ENCODE data around the gene CYTH3. TPM values are rescaled to one million over a fixed set of nuclear protein-coding genes. Genes with fewer than 3 reads are reported as not detected.
"Not testable (repeated sequence)": the region's sequence is repeated elsewhere in the genome, so short reads cannot be mapped to it uniquely, and the experiment has no call there.

The CYTH3 gene, protein sequence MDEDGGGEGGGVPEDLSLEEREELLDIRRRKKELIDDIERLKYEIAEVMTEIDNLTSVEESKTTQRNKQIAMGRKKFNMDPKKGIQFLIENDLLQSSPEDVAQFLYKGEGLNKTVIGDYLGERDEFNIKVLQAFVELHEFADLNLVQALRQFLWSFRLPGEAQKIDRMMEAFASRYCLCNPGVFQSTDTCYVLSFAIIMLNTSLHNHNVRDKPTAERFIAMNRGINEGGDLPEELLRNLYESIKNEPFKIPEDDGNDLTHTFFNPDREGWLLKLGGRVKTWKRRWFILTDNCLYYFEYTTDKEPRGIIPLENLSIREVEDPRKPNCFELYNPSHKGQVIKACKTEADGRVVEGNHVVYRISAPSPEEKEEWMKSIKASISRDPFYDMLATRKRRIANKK
- total RNA-seq = 1 to 10 TPM; 1.9 to 2.3 TPM

DNA sequence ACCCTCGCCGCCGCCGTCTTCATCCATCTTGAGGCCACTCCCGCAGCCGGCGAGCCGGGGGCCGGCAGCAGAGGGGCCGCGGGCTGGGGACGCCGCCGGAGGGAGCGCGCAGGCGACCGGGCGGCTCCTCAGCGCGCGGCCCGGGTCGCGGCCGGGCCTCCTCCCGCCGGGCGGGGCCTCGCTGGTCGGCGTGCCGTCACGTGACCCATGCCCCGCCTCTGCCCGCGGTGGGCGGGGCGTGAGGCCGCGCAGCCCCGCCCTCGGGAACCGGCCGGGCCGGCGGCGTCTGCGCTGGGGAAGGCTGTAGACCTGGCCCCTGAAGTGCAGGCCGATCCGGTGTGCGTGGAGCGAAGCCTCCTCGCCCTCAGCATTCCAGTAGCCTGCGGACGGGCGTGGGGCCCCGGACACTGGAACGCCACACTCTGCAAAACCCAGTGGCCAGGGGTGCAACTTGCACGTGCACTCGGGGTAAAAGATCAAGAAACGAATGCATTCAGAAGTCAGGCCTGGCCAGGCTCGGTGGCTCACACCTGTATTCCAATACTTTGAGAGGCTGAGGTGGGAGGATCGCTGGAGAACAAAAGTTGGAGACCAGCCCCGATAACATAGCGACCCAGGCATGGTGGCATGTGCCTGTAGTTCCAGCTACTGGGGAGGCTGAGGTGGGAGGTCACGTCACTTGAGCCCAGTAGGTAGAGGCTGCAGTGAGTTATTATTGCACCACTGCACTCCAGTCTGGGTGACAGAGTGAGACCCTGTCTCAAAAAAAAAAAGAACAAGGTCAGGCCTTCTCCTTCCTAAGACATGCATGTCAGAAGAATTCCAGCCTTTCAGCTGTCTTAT, at the start of gene CYTH3:
TSS of gene CYTH3 (minus strand) at position 144 of the 843 bp plus-strand sequence. CDS start at position 27, 117 bp downstream.
- ChIA-PET POLR2A (interaction anchor here (1.3 kb wide), 1 partner anchor 164 kb away, joined by 3 read pairs; no protein-coding TSS in a partner anchor), CTCF (interaction anchor here (0.8 kb wide), 1 partner anchor 36 kb away, joined by 4 read pairs; no protein-coding TSS in a partner anchor)
- H3K4me1 Mint-ChIP-seq (ENCODE audit: low read depth) = peaks cover 15% of the 10 kb centered on the region
- H3K27ac Mint-ChIP-seq = no peak within 1 kb of the TSS
- H3K27me3 Mint-ChIP-seq (ENCODE audit: low read depth) = peaks cover 47% of the 10 kb centered on the region
- ATAC-seq = peak; percentile 92
- peak; percentile 77 for DNase-seq
- H3K4me3 Mint-ChIP-seq = peak within 1 kb of the TSS; percentile 73
- no peaks in the 10 kb centered on the region for H3K9me3 Mint-ChIP-seq (ENCODE audit: insufficient read depth)
- H3K36me3 Mint-ChIP-seq (ENCODE audit: low read depth) = no peaks in the 10 kb centered on the region

DNA sequence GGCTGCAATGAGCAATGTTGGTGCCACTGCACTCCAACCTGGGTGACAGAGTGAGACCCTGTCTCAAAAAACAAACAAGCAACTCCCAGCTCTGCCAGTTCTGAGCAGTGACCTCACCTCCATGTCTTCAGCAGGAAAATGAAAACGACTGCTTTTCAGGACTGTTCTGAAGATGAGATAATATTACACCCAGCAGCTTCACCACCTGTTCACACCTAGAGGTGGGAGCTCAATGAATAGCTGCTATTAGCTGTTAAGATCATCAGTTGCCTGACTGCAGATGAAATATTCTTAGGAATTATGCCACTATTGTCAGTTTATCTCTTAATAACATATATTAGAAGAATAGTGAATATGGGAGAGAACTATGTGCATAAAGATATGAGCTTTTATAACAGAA, 48.4 kb upstream of the CYTH3 start:
- no peaks in the 10 kb centered on the region for H3K36me3 Mint-ChIP-seq (ENCODE audit: low read depth)
- H3K4me3 Mint-ChIP-seq = no peak overlapping the region
- no peak overlapping the region for H3K27ac Mint-ChIP-seq
- H3K9me3 Mint-ChIP-seq (ENCODE audit: insufficient read depth) = no peaks in the 10 kb centered on the region
- ATAC-seq = no peak
- ChIA-PET CTCF (interaction anchor here (1.0 to 1.7 kb wide), 2 partner anchors 11 to 464 kb away, joined by 3 to 4 read pairs; no protein-coding TSS in a partner anchor), POLR2A (interaction anchor here (0.6 kb wide), 1 partner anchor 278 kb away, joined by 3 read pairs; no protein-coding TSS in a partner anchor)
- no peaks in the 10 kb centered on the region for H3K27me3 Mint-ChIP-seq (ENCODE audit: low read depth)
- no peak for DNase-seq
- peaks cover 11% of the 10 kb centered on the region for H3K4me1 Mint-ChIP-seq (ENCODE audit: low read depth)

DNA sequence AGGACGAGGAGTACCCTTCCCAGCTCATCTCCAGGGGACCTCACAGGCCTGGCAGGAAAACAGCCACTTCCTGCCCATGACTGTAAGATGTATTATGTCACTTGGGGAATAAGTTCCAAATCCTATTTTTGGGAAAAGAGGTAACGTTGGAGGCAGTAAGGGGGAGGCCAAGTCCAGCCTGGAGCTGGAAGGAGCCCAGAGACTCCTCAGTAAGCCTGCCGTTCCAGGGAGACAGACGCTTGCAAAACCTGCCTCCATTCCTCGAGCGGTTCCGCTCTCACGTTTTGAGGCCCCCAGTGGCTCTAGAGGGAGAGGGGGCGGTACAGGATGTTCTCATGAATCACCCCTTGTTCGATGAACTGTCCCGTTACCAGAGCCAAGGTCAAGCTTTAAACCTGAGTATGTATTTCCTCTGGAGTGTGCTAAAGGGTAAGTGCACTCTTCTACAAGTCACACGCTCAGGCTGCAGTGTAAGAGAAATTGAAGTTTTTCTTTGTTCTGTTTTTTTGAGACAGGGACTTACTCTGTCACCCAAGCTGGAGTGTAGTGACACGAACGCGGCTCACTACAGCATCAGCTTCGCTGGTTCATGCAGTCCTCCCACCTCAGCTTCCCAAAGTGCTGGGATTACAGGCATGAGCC, 45.5 kb upstream of the CYTH3 start:
- DNase-seq = peak; percentile 35
- CTCF ChIA-PET = interaction anchor here (0.8 to 1.5 kb wide), 2 partner anchors 461 kb away, joined by 3 read pairs; no protein-coding TSS in a partner anchor
- H3K27ac Mint-ChIP-seq = no peak overlapping the region
- ATAC-seq = peak; percentile 57
- H3K4me1 Mint-ChIP-seq (ENCODE audit: low read depth) = peaks cover 9% of the 10 kb centered on the region
- no peaks in the 10 kb centered on the region for H3K27me3 Mint-ChIP-seq (ENCODE audit: low read depth)
- H3K36me3 Mint-ChIP-seq (ENCODE audit: low read depth) = no peaks in the 10 kb centered on the region
- no peaks in the 10 kb centered on the region for H3K9me3 Mint-ChIP-seq (ENCODE audit: insufficient read depth)
- POLR2A ChIA-PET = no interaction called here
- H3K4me3 Mint-ChIP-seq = peak overlapping the region; percentile 4

DNA sequence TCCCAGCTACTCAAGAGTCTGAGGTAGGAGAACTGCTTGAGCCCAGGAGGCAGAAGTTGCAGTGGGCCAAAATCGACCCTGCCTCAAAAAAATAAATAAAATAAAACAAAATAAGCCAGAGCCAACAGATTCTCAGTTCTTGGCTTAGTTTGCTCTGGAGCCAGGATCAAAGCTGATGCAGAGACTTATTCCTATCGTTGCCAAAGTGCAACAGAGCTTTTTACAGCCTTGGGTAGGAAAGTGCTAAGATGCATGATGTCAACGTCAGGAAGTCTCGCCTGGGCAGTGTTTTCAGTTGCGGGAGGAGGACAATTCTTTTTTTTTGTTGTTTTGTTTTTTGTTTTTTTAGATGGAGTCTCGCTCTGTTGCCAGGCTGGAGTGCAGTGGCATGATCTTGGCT, 43.8 kb upstream of the CYTH3 start:
- ATAC-seq (no peak), DNase-seq (no peak)
- POLR2A ChIA-PET = no interaction called here
- Mint-ChIP-seq H3K4me3 (no peak overlapping the region), H3K9me3 (ENCODE audit: insufficient read depth) (no peaks in the 10 kb centered on the region), H3K36me3 (ENCODE audit: low read depth) (no peaks in the 10 kb centered on the region), H3K27ac (no peak overlapping the region), H3K4me1 (ENCODE audit: low read depth) (peaks cover 8% of the 10 kb centered on the region), H3K27me3 (ENCODE audit: low read depth) (no peaks in the 10 kb centered on the region)
- CTCF ChIA-PET = no interaction called here

DNA sequence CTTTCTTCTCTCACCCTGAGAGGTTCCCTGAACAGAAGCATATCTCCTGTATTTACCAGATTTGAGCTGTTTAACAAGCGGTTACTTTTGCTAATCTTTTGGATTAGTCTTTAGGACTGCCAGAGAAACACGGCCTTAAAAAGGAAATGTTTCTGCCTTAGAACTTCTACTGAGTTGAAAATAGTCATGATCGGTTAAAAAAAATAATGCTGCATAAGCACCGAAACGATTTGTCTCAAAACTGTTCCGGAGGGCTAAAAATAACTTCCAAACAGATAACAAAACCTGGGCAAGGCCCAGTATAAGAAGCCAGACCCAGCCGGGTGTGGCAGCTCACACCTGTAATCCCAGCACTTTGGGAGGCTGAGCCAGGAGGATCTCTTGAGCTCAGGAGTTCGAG, 43.3 kb upstream of the CYTH3 start:
- POLR2A ChIA-PET = no interaction called here
- no peaks in the 10 kb centered on the region for H3K9me3 Mint-ChIP-seq (ENCODE audit: insufficient read depth)
- no peak overlapping the region for H3K4me3 Mint-ChIP-seq
- CTCF ChIA-PET = no interaction called here
- no peak for ATAC-seq
- DNase-seq = no peak
- H3K27ac Mint-ChIP-seq = no peak overlapping the region
- peaks cover 8% of the 10 kb centered on the region for H3K4me1 Mint-ChIP-seq (ENCODE audit: low read depth)
- no peaks in the 10 kb centered on the region for H3K27me3 Mint-ChIP-seq (ENCODE audit: low read depth)
- H3K36me3 Mint-ChIP-seq (ENCODE audit: low read depth) = no peaks in the 10 kb centered on the region

DNA sequence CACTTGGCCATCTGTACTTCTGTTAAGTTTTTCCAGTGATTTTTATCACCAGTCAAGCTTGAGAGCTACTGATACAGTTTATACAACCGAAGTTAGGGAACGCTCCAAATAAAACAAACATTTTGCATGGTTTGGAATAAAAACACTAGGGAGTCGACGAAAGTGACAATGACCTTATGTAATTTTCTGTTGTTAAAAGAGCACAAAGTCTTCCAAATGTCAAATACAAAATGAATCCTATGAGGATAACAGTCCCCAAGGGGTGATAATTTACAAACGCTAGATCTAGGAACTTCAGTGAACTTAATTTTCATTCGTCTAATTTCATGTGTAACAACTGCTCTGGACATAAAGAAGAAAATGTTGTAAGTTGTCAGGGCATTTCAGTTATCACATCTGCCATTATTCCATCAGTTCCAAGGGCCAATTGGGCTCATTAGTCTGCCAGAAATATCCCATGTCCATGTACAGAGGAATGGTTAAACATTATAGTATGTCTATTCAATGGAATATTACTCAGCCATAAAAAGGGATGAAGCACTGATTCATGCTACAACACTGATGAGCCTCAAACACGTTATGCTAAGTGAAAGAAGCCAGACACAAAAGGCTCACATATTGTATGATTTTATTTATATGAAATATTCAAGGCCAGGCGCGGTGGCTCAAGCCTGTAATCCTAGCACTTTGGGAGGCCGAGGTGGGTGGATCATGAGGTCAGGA, 38.0 kb upstream of the CYTH3 start:
- Mint-ChIP-seq H3K9me3 (ENCODE audit: insufficient read depth) (no peaks in the 10 kb centered on the region), H3K27ac (no peak overlapping the region), H3K36me3 (ENCODE audit: low read depth) (no peaks in the 10 kb centered on the region), H3K4me3 (no peak overlapping the region), H3K27me3 (ENCODE audit: low read depth) (no peaks in the 10 kb centered on the region), H3K4me1 (ENCODE audit: low read depth) (no peaks in the 10 kb centered on the region)
- ATAC-seq (no peak), DNase-seq (no peak)
- ChIA-PET POLR2A (no interaction called here), CTCF (no interaction called here)

DNA sequence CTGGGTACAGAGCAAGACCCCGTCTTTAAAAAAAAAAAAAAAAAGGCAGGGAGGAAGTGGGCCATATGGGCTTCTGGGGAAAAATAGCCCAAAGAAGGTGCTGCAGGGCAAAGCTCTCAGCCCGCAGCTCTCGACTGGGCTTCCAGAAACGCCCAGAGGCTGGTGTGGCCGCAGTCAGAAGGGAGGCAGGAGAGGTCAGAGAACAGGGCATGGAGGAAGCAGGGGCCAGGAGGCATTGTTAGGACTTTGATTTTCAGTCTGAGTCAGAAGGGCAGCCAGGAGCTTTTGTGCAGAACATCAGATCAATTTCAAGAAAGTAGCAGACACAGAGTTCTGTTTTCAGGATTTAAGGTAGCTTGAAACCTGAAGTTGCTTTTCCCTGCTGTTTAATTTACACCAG, 35.3 kb upstream of the CYTH3 start:
- ChIA-PET CTCF (no interaction called here), POLR2A (no interaction called here)
- H3K27ac Mint-ChIP-seq = no peak overlapping the region

DNA sequence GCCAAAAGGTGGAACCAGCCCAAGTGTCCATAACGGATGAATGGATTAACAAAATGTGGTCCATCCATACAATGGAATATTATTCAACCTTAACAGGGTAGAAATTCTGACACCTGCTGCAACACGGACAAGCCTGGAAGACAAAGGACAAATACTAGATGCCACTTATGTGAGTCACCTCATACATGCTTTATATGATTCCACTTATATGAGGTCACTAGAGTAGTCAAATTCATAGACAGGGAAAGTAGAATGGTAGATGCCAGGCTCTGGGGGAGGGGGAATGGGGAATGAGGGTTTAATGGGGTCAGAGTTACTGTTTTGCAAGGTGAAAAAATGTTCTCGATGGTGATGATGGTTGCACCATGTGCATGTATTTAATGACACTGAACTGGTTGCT, 34.0 kb upstream of the CYTH3 start:
- Mint-ChIP-seq H3K9me3 (ENCODE audit: insufficient read depth) (no peaks in the 10 kb centered on the region), H3K27ac (no peak overlapping the region), H3K4me3 (no peak overlapping the region), H3K36me3 (ENCODE audit: low read depth) (no peaks in the 10 kb centered on the region), H3K27me3 (ENCODE audit: low read depth) (peaks cover 2% of the 10 kb centered on the region), H3K4me1 (ENCODE audit: low read depth) (no peaks in the 10 kb centered on the region)
- DNase-seq (no peak), ATAC-seq (no peak)
- POLR2A ChIA-PET = no interaction called here
- CTCF ChIA-PET = no interaction called here

More for the DNA sequence above, 35.3 kb upstream of the CYTH3 start:
- peaks cover 2% of the 10 kb centered on the region for H3K27me3 Mint-ChIP-seq (ENCODE audit: low read depth)
- no peak overlapping the region for H3K4me3 Mint-ChIP-seq
- ATAC-seq (no peak), DNase-seq (no peak)
- no peaks in the 10 kb centered on the region for H3K9me3 Mint-ChIP-seq (ENCODE audit: insufficient read depth)
- no peaks in the 10 kb centered on the region for H3K36me3 Mint-ChIP-seq (ENCODE audit: low read depth)
- H3K4me1 Mint-ChIP-seq (ENCODE audit: low read depth) = no peaks in the 10 kb centered on the region

DNA sequence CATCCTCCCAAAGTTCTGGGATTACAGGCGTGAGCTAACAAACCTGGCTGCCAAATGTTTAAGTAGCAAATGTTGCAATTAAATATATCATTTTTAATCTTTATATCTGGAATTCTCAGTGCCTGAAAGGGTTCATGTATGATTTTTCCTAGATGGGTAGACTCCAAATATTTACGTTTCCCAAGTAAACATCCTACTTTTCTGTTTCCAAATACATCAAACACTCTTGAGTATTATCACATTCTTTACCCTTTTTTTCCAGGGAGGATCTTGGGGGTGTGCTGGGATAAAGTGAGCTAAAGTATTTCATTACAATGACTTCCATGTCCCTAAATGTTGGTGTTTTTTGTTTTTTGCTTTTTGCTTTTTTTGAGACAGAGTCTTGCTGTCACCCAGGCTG, 32.9 kb upstream of the CYTH3 start:
- ChIA-PET POLR2A (interaction anchor here (0.6 kb wide), 1 partner anchor 107 kb away, joined by 3 read pairs; no protein-coding TSS in a partner anchor), CTCF (no interaction called here)
- Mint-ChIP-seq H3K27me3 (ENCODE audit: low read depth) (peaks cover 2% of the 10 kb centered on the region), H3K36me3 (ENCODE audit: low read depth) (no peaks in the 10 kb centered on the region), H3K27ac (no peak overlapping the region), H3K9me3 (ENCODE audit: insufficient read depth) (no peaks in the 10 kb centered on the region), H3K4me1 (ENCODE audit: low read depth) (no peaks in the 10 kb centered on the region), H3K4me3 (no peak overlapping the region)
- no peak for ATAC-seq
- no peak for DNase-seq

DNA sequence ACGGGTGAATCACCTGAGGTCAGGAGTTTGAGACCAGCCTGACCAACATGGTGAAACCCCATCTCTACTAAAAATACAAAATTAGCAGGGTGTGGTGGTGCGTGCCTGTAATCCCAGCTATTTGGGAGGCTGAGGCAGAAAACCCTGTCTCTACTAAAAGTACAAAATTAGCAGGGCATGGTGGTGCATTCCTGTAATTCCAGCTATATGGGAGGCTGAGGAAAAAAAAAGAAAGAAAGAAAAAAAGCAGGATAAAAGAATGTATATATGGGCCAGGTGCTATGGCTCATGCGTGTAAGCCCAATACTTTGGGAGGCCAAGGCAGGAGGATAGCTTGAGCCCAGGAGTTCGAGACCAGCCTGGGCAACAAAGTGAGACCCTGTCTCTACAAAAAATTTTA, 29.0 kb upstream of the CYTH3 start:
- H3K27ac Mint-ChIP-seq; H3K4me1 Mint-ChIP-seq (ENCODE audit: low read depth); POLR2A ChIA-PET; H3K9me3 Mint-ChIP-seq (ENCODE audit: insufficient read depth); H3K4me3 Mint-ChIP-seq; ATAC-seq; H3K27me3 Mint-ChIP-seq (ENCODE audit: low read depth); CTCF ChIA-PET; DNase-seq; H3K36me3 Mint-ChIP-seq (ENCODE audit: low read depth): not testable (repeated sequence)

DNA sequence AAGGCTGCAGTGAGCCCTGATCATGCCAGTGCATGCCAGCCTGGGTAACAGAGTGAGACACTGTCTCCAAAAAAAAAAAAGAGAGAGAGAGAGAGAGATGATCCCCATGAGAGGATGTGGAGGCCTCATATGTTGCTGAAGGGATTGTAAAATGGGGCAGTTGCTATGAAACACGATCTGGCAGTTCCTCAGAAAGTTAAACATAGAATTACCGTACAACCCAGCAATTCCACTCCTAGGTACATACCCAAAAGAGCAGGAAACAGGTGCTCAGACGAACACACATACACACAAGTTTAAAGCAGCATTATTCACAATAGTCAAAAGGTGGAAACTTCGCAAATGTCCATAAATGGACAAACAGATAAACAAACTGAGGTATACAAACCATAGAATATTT, 27.4 kb upstream of the CYTH3 start:
- POLR2A ChIA-PET = interaction anchor here (0.8 kb wide), 1 partner anchor 90 kb away, joined by 3 read pairs; no protein-coding TSS in a partner anchor
- H3K36me3 Mint-ChIP-seq (ENCODE audit: low read depth) = no peaks in the 10 kb centered on the region

More for the DNA sequence above, 27.4 kb upstream of the CYTH3 start:
- ATAC-seq (no peak), DNase-seq (no peak)
- H3K4me1 Mint-ChIP-seq (ENCODE audit: low read depth) = no peaks in the 10 kb centered on the region
- H3K27ac Mint-ChIP-seq = no peak overlapping the region
- no peak overlapping the region for H3K4me3 Mint-ChIP-seq
- H3K27me3 Mint-ChIP-seq (ENCODE audit: low read depth) = peaks cover 2% of the 10 kb centered on the region
- H3K9me3 Mint-ChIP-seq (ENCODE audit: insufficient read depth) = no peaks in the 10 kb centered on the region
- CTCF ChIA-PET = no interaction called here

All from activated CD8-positive, alpha-beta T cell treated with anti-CD3 and anti-CD28 coated beads, Interleukin-2, amount 10 ng/mL, durations not matched to agents 7 days and 5 days (primary cell).